Stimulated activated CD4-positive, alpha-beta T cell treated with anti-CD3 and anti-CD28 coated beads, Interleukin-1b, Interleukin-23, amount 100 ng/mL, for 48 hours (primary cell): ENCODE measurements around the gene ERG.

Source experiments
- DNase-seq: peaks from one replicate; pipeline ENCODE4 v3.0.0-alpha.2; 2020

The ERG gene

DNA sequence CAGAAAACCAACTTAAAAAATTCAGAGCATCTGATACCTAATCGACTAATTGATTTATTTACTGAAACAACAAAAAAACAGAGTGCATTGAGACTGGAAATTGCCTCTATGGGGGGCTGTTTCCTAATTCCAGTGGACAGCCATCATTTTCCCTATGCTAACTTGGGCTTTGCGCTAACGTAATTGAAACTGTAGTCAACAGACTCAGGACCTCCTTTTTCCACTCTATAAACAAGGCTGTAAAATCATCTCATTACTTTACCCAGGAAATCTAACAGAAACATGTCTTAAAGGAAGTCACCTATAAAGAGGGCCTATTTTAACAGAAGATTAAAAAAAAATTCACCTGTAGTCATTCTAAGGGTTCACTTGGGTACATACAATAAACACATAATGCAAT lies 2.1 kb downstream of the ERG start:
- no peak for DNase-seq

DNA sequence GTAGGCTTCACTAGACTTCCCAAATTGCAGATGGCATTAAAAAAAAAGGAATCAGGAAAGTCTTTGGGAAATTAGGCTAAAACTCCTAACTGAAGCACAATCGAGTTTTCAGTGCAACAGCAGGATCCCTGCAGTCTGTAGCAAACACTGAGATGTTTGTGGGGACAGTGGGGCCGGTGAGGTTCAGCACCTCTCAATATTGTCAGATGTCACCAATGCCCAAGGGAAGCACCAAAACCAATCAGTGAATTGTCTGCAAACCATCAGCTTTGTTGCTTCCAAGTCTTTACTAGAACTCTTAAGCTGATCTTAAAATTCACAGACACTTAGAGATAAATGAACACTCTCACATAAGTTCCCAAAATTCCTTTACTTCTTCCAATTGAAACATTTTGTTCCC lies 2.6 kb downstream of the ERG start:
- no peak for DNase-seq

- DNase-seq = no peak
These were observed 3.0 kb downstream of the ERG start for GRCh38 chr21:38495242-38495641.

DNA sequence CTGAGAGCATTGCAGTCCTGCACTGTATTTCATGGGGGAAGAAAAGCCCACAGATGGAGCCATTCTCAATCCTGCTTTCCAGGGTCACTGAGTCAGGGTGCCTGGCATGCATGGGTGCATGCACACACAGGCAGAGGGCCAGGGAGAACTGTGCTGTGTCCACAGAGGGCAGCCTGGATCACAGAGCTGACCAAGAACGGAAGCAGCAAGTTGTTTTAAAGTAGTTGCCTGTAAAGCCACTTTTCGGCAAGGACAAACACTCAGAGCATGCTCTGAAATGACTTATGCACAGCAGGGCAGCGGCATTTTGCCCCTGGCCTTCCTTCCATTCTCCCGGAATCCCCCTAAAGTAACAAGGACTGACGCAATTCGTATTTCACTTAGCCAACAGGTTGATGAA lies 3.6 kb downstream of the ERG start:
- no peak for DNase-seq

DNA sequence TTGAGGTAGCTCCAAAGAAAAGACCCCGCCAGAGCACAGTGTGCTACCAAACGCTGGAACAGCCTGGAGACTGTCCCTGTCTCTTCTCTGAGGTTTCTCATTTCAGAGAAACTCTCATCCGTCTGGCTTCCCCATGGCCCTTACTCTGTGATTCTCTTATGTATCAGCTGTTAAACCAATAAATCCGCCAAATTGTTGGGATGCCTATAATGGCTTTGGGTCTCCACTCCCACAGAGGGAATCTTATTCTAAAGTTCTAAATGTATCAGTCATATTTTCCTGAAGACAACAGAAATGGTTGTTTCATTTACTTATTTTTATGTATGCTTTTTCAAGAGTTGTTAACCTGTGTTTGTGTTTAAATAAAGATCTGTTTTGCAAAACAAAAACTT lies 4.0 kb downstream of the ERG start:
- no peak for DNase-seq

DNA sequence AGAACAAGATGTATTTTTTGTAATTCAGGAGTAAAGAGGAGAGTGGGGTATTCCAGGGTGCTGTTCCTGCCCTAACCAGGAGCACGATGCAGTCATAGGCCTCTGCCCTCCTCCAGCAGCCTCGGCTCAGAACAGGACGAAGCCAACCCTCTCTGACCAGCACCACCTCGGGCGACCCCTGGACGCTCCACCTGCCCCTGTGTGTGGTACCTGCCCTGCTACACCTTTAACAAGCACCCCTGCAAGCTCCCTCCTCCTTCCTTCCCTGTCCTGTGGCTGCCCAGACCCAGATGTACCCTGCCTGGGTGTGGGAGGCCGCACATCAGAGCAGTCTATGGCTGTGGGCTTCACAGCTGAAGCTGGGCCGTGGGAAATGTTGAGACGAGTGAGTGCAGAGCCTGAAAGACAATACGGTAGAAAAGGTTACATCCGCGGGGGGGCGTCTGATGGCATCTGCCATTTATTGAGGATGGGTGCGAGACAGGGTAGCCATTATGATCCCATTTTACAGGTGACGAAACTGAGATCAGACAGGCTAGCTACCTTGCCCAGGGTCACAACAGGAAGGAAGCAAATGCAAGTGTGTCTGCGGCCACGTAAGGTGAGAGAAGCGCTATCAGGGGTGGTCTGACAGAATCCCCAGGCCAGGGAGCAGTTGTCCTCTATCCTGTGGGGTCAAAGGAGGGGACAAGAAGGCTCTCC lies 4.6 kb downstream of the ERG start:
- no peak for DNase-seq

DNA sequence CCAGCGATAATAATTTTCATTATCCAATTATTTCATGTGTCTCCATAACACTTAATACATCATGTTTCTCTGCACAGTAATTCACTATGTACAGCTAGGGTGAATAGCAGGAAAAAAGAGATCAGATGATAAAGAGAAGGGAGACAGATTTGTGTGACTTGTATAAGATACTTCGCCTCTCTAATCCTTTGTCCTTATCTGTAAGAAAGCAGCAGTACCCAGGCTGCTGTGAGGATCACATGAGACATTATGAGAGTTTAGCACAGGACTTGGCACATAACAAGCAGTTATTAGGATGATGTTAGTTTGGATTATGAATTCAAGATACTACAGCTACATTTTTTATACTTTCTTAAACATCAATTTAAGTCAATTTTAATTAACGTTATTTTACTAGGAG lies 6.3 kb downstream of the ERG start:
- no peak for DNase-seq

- DNase-seq = no peak
These were observed 6.7 kb downstream of the ERG start for GRCh38 chr21:38491536-38491935.

DNA sequence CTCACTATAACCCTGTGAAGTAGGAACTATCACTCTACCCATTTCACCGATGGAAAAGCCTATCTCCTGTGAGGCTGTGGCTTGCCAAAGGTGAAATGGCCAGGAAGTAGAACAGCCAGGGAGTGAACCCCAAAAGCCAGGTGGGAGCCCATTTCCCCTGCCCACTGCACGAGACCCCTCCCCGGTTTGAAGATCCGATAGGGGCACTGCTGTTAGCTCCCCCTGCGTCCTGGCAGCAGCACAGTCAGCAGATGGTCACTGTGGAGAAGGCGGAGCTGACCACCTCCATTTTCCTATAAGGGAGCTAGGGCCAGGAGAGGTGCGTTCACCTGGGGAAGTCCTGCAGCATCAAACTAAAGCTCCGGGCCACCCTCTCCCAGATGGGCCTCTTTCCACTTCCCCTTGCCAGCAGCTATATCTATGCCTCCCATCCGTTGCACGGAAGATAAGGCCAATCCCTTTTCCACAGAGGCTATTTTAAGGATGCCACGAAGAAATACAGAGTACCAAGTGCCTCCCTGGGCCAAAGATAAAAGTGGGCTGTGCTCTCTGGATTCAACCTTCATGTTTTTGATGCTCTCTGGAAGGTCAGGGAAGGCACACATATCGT lies 7.8 kb downstream of the ERG start:
- DNase-seq = no peak

DNA sequence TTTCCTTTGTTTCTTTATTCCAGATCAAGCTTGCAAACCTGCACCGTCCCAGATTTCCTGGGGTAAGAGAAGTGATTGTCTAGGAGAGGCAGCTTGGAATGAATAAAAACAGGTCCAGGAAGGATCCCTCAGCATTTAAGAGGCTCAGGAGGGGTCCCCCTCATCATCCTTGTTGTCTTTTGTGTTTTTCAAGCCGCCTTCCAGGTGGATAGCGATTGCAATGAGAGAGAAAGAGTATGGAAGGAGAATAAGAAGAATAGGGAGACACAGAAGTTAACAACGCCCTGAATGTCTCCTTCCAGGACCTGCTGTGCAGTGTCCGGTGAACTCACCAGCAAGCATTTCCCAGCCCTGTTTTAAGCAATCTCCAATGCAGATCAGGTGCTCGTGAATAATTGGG lies 8.5 kb downstream of the ERG start:
- DNase-seq = no peak

- no peak for DNase-seq
These were observed 9.0 kb downstream of the ERG start for GRCh38 chr21:38489271-38489652.

GRCh38 chr21:38488640-38489270 lies 9.5 kb downstream of the ERG start:
- no peak for DNase-seq

DNA sequence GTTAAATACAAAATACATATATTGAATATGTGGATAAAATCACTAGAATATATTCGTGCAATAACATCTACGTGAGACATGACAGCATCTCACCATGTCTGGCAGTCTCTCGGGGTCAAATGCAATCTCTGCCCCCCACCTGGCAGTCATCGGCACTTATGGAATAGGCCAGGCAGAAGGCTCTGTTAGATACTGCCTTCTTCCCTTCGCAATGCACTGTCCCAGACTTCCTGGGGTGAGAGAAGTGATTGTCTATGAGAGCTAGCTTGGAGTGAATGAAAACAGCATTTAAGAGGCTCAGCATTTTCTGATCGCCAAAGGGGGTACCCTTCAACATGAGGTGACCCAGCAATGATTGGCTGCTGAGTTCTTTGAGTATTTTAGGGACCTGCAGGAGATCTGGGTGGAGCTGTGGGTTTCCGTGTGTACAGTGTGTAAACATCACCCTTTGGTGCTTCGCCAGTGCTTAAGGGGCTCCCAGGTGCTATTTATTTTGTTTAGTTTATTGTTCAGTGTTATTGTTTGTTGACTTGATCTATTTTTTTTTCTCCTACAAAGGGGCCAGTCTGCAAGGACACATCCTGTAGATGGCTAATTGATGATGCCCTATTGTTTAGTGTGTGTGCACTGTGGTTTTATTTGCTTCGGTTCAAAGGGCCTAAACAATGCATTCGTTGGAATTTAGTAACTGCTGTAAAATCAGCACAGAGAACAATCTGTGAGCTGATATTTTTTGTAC lies 10.2 kb downstream of the ERG start:
- DNase-seq = no peak

DNA sequence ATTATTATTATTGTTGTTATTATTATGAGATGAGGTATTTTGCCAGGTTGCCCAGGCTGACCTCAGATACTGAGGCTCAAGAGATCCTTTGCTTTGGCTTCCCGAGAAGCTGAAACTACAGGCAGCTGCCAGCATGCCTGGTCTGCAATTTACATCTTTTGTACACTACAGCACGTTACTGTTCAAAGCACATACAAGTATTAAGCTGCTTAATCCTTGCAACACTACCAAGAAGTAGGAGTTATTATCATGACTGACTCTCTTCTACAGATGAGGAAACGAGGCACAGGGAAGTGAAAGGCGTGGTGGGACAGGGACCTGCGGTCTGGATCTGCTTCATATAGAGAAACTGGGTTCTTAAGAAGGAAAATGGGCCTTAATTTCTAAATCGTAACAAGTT lies 11.6 kb downstream of the ERG start:
- DNase-seq = no peak

DNA sequence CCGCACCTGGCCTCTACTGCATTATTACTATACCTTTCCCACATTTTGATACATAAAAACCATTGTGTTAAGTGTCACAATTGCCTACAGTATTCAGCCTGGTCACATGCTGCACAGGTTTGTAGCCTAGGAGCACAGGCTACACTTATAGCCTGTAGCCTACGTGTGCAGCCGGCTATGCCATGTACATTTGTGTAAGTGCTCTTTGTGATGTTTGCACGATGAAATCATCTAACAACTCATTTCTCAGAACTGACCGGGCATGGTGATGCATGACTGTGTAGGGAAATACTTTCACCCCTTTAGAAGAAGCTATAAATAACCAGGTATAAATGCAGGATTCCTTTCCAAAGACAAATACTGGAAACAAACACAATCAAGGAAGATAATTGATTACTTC lies 12.1 kb downstream of the ERG start:
- DNase-seq = no peak

DNA sequence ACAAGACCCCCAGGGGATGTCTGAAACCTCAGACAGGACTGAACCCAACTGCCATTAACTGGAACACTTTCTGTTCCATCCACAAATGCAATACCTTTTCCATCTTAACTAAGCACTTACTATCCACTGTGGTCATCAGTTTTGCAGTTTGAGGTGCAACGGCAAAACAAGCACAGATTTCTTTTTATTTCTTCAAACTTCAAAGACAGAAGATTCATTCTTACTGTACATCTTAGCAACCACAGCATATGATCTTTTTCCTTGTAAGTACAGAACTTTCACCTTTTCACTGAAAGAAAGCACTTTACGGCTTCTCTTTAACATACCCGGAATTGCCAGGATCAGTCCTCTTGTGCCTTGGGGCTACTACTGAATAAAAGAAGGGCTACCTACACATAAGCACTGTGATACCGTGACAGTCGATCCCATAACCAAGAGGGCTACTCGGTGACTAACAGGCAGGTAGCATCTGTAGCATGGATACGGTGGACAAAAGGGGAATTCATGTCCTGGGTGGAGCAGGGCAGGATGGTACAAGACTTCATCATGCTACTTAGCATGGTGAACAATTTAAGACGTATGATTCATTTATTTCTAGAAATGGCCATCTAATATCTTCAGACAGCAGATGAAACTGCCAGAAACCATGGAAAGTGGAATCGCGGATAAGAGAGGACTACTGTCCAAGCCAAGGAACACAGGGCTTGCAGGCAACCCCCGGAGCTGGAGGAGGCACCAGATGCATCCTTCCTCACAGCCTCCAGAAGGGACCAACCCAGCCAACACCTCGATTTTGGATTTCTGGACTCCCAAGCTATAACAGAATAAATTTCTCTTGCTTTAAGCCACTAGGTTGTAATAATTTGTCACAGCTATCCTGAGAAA lies 18.4 kb downstream of the ERG start:
- DNase-seq = no peak

DNA sequence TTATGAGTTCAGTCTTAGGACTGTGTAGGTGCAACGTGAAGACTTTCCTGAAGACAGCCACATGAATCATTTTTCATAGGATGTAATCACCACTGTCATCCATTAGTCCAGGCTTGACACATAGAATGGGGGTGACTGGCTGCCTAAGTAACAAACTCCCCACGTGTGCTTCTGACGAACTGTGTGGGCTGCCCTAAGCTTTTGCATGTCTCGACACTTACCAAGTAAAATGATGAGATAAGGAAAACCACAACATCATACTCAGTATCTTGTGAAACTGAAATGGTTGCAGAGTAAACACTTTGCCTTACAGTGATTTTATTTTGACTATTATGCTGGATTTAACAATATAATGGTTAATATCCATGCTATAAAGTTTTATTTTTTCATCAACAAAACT lies 19.5 kb downstream of the ERG start:
- DNase-seq = peak; percentile 36

DNA sequence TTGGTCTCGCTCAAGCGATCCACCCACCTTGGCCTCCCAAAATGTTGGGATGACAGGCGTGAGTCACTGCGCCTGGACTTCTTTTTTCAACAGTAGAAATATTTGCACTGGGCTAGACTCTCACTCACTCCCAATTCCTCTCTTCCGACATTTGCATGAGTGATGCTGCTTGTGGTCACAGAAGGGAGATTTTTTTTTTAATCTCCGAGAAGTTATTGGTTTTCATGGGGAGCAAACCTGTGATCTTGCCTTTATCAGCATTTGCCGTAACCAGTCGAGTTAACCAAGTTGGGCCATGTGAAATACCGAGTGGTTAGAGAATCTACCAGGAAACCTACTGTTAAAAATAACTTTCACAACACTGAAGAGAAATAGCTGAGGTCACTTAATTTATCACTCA lies 21.1 kb downstream of the ERG start:
- no peak for DNase-seq

- DNase-seq = no peak
These were observed 21.9 kb downstream of the ERG start for GRCh38 chr21:38476385-38476784.

DNA sequence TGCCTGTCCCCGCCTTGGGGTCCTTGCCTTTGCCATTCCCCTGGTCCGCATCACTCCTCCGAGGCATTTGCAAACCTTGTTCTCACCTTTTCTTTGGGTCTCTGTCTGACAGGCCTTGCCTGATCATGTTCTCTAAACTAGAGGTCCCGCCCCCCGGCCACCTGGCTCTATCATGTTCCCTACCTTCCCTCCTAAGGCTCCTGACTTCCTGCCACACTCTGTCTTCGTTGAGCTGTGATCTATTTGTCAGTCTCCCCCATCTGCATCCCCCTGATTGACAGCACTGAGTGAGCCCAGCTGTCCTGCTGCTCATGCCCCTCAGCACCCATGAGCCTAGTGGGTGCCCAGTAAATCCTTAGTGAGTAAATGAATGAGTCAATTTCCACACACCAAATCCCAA lies 22.8 kb downstream of the ERG start:
- no peak for DNase-seq

DNA sequence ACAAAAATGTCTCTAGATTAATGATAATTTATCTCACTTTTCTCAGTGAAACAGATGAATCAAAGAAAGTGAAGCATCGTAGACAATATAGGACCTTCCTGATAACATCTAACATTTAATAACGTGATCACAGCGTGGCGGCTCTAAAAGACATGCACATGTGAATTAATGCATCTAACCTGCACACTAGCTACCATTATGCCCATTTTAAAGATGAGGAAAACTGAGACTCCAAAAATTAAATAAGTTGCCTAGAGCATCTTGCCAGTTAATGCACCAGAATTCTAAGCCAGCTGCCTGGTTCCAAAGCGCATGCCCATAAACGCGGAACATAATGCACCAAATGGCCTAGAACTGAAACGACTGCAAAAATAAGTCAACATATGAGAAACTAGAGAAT lies 23.5 kb downstream of the ERG start:
- no peak for DNase-seq

DNA sequence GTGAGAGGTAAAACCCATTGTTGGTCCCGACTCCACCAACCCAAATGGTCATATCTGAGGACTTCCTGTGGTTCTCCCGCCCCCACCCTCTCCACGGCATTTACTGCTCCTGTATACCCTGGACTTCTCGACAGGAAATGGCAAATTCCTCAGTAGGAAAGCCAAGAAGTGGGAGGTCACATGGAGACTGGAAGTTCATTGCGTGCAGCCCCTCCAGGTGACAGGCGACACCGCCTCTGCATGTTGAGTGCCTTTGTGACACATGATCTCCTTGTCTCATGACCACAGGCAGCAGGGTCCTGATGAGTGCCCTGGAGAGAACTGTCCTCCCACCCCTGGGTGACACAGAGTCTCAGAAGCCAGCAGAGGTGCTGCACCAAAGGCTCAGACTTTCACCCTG lies 24.2 kb downstream of the ERG start:
- DNase-seq = no peak
